SU-DHL-6 (cell line): Measurements from ENCODE around the gene DCAF5.

Source experiments
- CTCF ChIP-seq: fragments of 200-600 bp; sonication (generic); IDR thresholded peaks from one replicate; pipeline ENCODE4 v1.5.1; 2017; ENCODE audit warnings: antibody characterized with exemption, mild to moderate bottlenecking, low read length, moderate library complexity; ENCODE audit not compliant: insufficient read depth, poor library complexity, severe bottlenecking
- EZH2phosphoT487 ChIP-seq: fragments of 200-600 bp; sonication (generic), shearing (Covaris generic); conservative IDR thresholded peaks from 2 replicates; pipeline ENCODE4 v1.6.1; 2018; ENCODE audit warnings: mild to moderate bottlenecking, antibody characterized with exemption, low read length, moderate library complexity, mixed read lengths

DNA sequence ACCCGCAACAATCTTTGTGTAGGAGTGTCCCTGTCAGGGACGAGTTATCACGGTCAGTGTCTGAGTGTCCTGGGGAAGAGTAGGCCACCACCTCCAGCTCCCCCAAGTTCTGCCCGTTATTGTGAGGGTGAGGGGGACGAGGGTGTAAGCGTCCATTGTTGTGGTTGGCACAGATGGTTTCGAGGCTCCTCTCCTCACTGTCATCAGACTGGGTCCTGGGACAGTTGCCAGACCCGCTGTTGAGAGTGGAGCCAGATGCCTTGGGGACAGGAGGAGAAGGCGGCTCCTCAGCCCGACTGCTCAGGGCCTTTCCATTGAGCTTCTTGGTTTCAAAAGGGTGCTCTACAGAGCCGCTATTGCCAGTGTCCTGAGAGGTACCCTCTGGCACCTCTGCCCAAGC is 98.9 kb downstream of the DCAF5 start:
- no peak for TF ChIP-seq EZH2phosphoT487
- no peak for TF ChIP-seq CTCF
